CMK (cell line): ENCODE results near the gene BRF1.
"Not testable (repeated sequence)": the region's sequence is repeated elsewhere in the genome, so short reads cannot be mapped to it uniquely, and the experiment has no call there.

ENCODE experiments used
- DNase-seq: peaks from one replicate; pipeline ENCODE4 v3.0.0-alpha.2; 2010; ENCODE audit warnings: low read depth

Gene BRF1

DNA sequence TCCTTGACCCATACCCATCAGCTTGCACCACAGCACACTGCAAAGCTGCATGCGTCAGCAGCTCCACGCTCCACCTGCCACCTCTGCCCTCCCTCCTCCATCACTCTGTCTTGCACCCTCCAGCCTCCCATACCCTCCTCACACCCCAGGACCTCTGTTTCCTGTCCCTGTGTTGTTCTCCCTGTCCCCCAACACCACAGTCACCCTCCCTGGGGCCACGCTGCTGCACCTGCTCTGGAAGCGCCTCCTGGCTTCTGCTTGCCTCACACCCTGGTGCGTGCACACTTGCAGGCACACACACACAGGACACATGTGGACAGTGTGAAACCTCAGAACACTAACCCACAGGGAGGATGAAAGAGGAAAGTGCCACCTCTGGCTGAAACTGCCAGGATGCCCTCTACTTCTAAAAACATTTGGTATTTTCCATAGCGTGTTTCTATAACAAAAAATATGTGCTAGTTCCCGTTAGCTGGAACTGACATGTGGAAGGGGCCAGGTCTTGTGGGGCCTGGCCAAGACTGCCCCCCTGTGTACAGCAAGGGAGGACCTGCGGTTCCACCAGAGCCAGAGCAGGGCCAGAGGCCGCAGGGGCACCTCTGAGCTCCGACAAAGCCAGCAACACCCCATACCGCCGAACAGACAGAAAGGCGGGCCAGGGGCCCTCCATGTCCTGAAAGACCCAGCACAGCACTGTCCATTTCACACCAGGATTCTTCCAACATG lies 10.0 kb downstream of the BRF1 start:
- DNase-seq, result no peak

DNA sequence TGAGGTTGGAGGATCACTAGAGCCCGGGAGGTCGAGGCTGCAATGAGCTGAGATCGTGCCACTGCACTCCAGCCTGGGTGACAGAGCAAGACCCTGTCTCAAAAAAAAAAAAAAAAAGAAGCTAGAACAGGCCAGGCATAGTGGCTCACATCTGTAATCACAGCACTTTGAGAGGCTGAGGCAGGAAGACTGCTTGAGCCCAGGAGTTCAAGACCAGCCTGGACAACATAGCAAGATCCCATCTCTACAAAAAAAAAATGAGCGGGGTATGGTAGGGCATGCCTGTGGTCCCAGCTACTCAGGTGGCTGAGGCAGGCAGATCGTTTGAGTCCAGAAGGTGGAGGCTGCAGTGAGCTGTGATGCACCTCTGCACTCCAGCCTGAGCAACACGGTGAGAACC lies 11.9 kb downstream of the BRF1 start:
- DNase-seq, result not testable (repeated sequence)

DNA sequence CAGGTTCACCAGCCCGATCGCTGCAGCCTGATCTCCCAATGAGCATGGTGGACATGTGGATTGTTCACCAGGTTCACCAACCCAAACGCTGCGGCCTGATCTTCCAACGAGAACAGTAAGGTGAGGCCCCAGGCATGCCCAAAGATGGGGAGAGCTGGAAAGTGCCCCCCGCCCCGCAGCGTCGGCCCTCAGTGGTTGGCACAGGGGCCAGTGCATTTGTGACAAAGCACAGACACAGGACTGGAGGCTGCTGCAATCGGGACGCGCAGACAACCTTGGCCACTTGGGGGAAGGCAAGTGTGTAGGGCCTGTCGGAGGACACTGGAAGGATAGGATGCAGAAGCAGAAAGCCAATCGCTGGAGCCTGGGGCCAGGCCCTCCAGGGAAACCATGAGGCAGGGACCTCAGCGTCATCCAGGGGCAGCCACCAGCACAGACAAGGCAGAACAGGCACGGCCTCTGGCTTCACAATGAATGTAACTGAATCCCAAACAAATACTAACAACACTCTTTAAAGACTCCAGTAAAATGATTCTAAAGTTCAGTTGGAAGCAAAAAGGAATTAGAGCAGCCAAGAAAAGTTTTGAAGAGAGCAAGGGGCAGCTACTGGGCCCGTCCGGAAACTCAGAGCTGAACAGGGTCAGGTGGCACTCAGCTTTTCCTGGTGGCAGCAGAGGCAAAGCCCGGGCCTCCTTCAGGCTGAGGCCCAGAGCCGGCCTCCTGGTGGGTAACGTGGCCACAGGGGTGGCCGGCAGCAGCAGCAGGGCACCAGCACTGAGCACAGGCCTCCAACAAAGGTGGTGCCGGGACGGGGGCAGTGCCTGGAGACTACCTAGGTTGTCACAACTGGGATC lies 13.3 kb downstream of the BRF1 start:
- no peak for DNase-seq

GRCh38 chr14:105286759-105287144 lies 14.0 kb downstream of the BRF1 start:
- no peak for DNase-seq

GRCh38 chr14:105285174-105285573 lies 15.6 kb downstream of the BRF1 start:
- DNase-seq, result no peak

- no peak for DNase-seq
These were observed 16.9 kb downstream of the BRF1 start for GRCh38 chr14:105283899-105284298.

GRCh38 chr14:105283028-105283427 lies 17.8 kb downstream of the BRF1 start:
- no peak for DNase-seq

DNA sequence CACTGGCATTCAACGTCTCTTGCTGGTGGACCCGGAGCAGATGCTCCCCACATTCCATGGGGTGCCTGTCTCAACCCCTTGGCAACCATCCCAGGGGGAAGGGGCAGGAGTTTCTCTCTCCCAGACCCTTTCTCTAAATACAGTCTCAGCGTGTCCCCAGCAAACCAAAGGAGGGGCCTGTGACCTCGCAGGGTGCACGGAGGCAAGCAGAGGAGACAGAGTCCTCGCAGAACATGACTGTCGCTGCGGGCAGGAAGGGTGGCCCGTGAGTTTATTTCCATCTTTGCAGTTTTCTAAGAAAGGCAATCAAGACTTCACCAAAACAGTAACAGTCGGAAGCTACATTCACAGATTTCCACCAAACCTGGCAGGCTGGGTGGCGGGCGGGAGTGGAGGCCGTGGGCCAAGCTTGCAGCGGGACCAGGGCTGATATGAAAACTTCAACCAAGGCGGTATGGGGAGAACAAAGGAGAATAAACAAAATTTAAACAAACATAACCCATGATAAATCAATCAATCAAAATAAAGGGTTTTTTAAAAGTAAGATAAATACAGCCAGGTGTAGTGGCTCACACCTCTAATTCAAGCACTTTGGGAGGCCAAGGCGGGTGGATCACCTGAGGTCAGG lies 18.6 kb downstream of the BRF1 start:
- no peak for DNase-seq

DNA sequence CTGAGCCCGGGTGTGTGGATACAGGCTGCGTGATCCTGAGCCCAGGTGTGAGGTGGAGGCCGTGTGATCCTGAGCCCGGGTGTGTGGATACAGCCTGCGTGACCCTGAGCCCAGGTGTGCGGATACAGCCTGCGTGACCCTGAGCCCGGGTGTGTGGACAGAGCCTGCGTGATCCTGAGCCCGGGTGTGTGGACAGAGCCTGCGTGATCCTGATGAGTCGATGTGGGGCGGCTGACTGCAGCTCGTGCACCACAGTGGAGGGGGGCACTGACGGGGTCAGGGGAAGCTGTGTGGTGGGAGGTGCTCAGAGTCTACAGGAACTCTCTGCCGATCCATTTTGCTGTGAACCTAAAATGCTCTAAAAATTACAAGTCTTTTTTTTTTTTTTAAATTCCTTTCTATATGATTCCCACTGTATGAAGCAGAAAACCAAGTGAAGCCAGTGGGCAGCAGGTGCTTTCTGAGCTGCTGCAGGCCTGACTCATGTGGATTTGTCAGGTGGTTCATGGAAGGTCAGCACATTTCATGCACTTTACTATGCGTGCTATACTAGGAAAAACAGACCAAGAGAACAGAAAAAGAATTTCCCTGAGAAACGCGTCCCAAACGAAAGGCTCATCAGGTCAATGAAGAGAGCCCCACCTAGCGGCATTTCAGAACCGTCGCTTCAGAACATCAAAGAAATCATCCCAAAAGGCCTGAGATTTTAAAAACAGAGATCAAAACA lies 19.3 kb downstream of the BRF1 start:
- no peak for DNase-seq

GRCh38 chr14:105280525-105280924 lies 20.3 kb downstream of the BRF1 start:
- DNase-seq, result no peak

- DNase-seq, result no peak
These were observed 21.0 kb downstream of the BRF1 start for GRCh38 chr14:105279642-105280361.

- DNase-seq, result not testable (repeated sequence)
These were observed 23.4 kb downstream of the BRF1 start for GRCh38 chr14:105277448-105277847.

- DNase-seq, result no peak
These were observed 25.4 kb downstream of the BRF1 start for GRCh38 chr14:105275267-105275946.

DNA sequence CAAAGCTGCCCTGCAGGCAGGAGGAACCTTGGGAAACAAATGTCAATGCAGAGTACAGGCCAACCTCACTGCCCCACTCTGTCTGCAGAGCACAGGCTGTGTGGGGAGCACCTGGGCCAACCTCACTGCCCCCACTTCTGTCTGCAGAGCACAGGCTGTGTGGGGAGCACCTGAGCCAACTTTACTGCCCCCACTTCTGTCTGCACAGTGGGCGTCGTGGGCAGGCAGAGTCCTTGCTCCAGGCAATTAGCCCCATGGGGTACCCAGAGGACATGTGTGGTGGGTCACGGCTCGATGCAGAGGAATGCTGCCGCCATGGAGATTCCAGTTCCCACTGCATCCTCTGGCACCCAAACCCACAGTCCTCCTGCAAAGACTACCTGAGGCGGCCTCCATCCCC lies 26.2 kb downstream of the BRF1 start:
- no peak for DNase-seq

DNA sequence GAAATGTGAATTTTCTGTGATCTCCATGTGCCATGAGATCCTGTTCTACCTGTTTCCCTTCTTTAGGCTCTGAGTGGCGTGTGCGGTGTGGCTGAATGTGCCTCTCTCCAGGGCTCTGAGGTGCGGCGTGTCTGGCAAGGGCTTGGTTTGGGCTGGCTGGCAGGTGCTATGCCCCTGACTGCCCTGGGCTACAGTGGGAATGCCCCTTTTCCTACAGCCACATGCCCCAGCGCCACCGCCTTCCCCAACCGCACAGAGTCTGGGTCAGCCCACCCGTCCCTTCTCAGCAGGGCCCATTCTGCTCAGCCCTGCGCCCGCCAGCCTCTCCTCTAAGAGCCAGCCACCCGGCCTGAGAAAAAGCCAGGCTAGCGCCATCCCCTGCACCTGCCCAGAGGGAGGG lies 27.7 kb downstream of the BRF1 start:
- DNase-seq, result no peak

DNA sequence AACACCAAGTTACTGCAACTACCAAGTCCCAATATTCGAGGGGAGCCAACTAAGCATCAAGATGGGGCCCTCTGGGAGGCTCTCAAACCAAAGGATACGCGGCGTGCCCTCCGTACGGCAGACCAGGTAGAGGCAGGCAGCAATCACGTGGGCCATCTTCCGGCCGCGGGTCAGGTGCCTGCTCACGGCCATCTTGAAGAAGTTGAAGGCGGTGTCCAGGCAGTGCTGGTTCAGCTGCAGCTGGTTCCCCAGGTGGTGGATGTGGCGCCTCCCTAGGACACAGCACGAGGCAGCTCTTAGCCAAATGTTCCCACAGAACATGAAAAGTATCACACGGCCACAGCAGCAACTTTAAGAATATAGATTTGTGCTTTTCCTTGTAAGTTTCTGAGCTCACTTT lies 28.2 kb downstream of the BRF1 start:
- no peak for DNase-seq

DNA sequence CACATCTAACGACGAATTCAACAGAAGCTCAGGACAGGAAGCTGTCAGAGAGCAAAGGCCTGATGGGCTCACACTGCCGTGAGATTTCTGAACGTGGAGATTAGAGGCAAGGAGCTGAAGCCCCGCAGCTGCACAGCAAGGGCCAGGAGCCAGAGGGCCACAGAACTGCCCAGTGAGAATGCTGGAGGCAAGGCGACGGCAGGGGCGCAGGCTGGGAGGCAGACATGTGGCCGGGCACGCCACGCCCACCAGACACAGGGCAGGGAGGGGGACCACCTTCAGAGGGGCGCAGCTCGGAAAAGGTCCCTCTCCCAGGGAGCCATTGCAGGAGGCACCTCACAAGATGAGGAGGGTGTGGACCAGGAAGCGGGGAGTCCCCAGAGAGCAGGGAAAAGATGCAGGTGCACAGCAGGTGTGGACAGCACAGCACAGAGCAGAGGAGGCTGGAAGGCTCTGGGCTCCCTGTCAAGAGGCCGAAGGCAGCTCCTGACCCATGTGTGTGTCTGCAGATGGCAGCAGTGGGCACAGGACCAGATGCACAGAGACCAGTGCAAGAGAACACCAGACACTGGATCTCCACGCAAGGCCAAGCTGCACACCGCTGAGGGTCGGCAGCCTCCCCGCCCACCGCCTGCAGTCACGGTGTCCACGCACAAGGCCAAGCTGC lies 29.4 kb downstream of the BRF1 start:
- DNase-seq, result no peak

GRCh38 chr14:105269405-105269804 lies 31.4 kb downstream of the BRF1 start:
- no peak for DNase-seq

DNA sequence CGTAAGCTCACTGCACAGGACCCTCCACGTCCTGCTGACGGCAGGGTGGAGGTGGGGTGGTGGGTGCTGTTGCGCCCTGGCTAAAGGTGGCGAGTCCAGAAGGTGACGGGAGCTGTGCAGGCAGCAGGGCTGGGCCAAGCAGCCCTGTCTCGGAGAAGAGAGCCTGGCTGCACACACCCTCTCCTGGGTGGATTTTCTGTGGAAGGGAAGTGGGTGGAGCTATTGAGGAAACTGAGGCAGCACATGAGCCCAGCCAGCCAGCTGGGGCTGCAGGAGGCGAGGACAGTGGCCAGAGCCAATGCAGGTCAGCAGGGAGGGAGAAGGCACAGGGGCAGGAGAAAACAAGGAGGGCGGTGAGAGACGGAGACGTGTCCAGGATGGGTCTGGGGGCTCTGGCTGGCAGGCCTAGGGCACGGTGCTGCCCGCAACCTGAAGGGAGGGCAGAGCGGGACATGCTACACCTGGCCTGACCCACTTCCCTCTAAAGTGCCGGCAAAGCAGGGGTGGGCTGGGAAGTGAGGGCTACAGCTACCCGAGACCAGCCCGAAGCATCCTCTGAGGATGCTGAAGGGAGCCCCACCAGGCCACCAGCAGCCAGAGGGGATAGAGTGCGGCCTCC lies 32.0 kb downstream of the BRF1 start:
- DNase-seq, result no peak
